Ovary (tissue), 3 donors: Measurements from ENCODE around the gene PHLDB2.

Experiments used
- CTCF ChIP-seq, 3 donors: fragments of 450-650 bp in 2 of 3; fragments of 200-600 bp in 1 of 3; IDR thresholded peaks; one replicate each; pipeline versions ENCODE4 v1.5.1 to v1.8.0; 2016 to 2022; ENCODE audit warnings: antibody characterized with exemption in 3 of 3, mild to moderate bottlenecking in 1 of 3
- POLR2A ChIP-seq: fragments of 450-650 bp; IDR thresholded peaks from one replicate; pipeline ENCODE4 v1.6.1; 2017; ENCODE audit warnings: antibody characterized with exemption, mild to moderate bottlenecking, moderate library complexity
- donor health status: DM: no; HTN: no; CAD: no.

DNA sequence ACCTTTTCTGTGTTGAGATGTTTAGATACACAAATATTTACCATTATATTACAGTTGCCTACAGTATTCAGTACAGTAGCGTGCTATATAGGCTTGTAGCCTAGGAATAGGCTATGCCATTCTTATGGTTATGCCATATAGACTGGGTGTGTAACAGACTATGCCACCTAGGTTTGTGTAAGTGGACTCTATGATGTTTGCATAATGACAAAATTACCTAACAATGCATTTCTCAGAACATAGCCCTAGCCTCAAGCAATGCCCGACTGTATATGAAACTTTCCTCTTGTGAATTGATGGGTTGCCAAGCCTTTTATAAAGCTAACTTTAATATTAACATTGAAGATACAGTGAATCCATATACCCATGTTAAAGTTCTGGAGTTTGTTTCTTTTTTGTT is 10.3 kb upstream of the PHLDB2 start:
- TF ChIP-seq CTCF (IDR thresholded peaks at IDR 0.05) (no peak), POLR2A (no peak)
